Right lobe of liver (tissue), 4 donors: Measurements from ENCODE around the gene CLCN1.

Experiments
- CTCF ChIP-seq, 4 donors: fragments of 200-600 bp in 3 of 4; fragments of 450-650 bp in 1 of 4; IDR thresholded peaks; one replicate each; pipeline versions ENCODE4 v1.5.1 to v1.8.0; 2016 to 2022; ENCODE audit warnings: antibody characterized with exemption in 4 of 4, mild to moderate bottlenecking in 2 of 4
- POLR2A ChIP-seq: fragments of 450-650 bp; IDR thresholded peaks from one replicate; pipeline ENCODE4 v1.6.1; 2017; ENCODE audit warnings: antibody characterized with exemption, mild to moderate bottlenecking
- donor health status: DM: no; HTN: no; CAD: no.
- donor health status: DM: no; HTN: no; CAD: no.
- donor health status: DM: no; HTN: yes; CAD: no.

DNA sequence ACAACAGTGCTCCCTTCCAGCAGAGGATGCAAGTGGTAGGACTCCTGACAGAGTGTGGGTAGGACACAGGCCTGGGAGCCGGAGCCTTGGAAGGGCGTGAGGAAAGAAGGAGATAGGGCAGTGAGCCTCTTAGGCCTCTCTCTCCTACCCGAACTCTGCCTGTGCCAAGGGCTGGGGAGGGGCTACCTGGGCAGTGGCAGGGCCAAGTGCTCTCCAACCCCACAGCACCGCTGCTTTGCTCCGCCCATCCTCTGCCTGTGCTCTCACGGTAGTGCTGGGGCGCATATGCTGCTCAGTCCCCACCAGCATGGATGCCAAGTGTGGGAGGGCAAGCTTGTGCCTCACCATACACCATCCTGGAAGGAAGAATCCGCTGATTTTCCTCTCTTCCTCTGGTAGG lies 39.1 kb downstream of the CLCN1 start:
- no peak for TF ChIP-seq POLR2A
- no peak for TF ChIP-seq CTCF (IDR thresholded peaks at IDR 0.05)
